H1 (cell line): ENCODE data around the gene SPOP. TPM values are rescaled to one million over a fixed set of nuclear protein-coding genes. Genes with fewer than 3 reads are reported as not detected.

Experiments
- CTCF ChIA-PET: fragments of 300-600 bp; sonication (Branson Sonifier 250); formaldehyde crosslinking; loops from one replicate; lab custom pipeline; 2021; ENCODE audit not compliant: partially characterized antibody; lab: Charles Lee
- POLR2A ChIA-PET: fragments of 300-600 bp; sonication (Branson Sonifier 250); formaldehyde crosslinking; loops from one replicate; lab custom pipeline; 2021; ENCODE audit warnings: inconsistent platforms; ENCODE audit not compliant: partially characterized antibody; lab: Charles Lee
- DNase-seq, 2 experiments: peaks; one replicate each; pipeline versions ENCODE4 v3.0.0 to v3.0.0-alpha.2; 2010 to 2022; ENCODE audit warnings: low spot score in 2 of 2, low read depth in 1 of 2, mixed read lengths in 1 of 2
- FAIRE-seq: peaks from 2 replicates; lab custom pipeline; 2011; peaks lifted over from hg19 to GRCh38; lab: Jason Lieb, UNC
- H2AFZ ChIP-seq: 2 replicates; pipeline ENCODE4 v1.8.1; 2012; ENCODE audit warnings: low read length, inconsistent platforms
- H2AK5ac ChIP-seq: 2 replicates; pipeline ENCODE4 v1.6.1; 2013; ENCODE audit warnings: low read depth, low read length
- H2BK120ac ChIP-seq: replicated peaks from 2 replicates; pipeline ENCODE3; 2013; ENCODE audit warnings: low read depth, low read length, inconsistent platforms
- H2BK12ac ChIP-seq: 2 replicates; pipeline ENCODE4 v1.6.1; 2013; ENCODE audit warnings: low read depth, low read length
- H2BK15ac ChIP-seq: 2 replicates; pipeline ENCODE4 v1.6.1; 2013; ENCODE audit warnings: low read length
- H2BK20ac ChIP-seq: 2 replicates; pipeline ENCODE4 v1.6.1; 2013; ENCODE audit warnings: low read length
- H2BK5ac ChIP-seq: 2 replicates; pipeline ENCODE4 v1.6.1; 2013; ENCODE audit warnings: low read depth, low read length
- H3K14ac ChIP-seq: 2 replicates; pipeline ENCODE4 v1.6.1; 2013; ENCODE audit warnings: inconsistent platforms; ENCODE audit not compliant: insufficient read length
- H3K18ac ChIP-seq: 2 replicates; pipeline ENCODE4 v1.6.1; 2013; ENCODE audit warnings: low read length; ENCODE audit errors: extremely low read depth
- H3K23ac ChIP-seq: 2 replicates; pipeline ENCODE4 v1.6.1; 2013; ENCODE audit warnings: inconsistent platforms; ENCODE audit not compliant: insufficient read length
- H3K23me2 ChIP-seq: 2 replicates; pipeline ENCODE4 v1.6.1; 2013; ENCODE audit warnings: low read depth, low read length
- H3K27ac ChIP-seq: 2 replicates; pipeline ENCODE4 v1.6.1; 2011; ENCODE audit warnings: low read depth, low read length, inconsistent platforms
- H3K27me3 ChIP-seq, 4 experiments: replicated peaks in 1 of 4; 1 replicate in 1 of 4; 2 replicates in 3 of 4; pipeline versions ENCODE4 v1.6.1 to v1.8.1; 2011 to 2013; ENCODE audit warnings: low read length in 3 of 4, mild to moderate bottlenecking in 3 of 4, inconsistent platforms in 2 of 4, mixed read lengths in 2 of 4, moderate library complexity in 1 of 4; ENCODE audit not compliant: control insufficient read depth in 3 of 4, insufficient read depth in 3 of 4; ENCODE audit errors: extremely low read depth in 1 of 4
- H3K36me3 ChIP-seq, 4 experiments: 2 replicates each; pipeline versions ENCODE4 v1.6.1 to v1.8.1; 2011 to 2013; ENCODE audit warnings: mild to moderate bottlenecking in 4 of 4, low read length in 3 of 4, moderate library complexity in 2 of 4, control low read depth in 1 of 4, inconsistent platforms in 1 of 4; ENCODE audit not compliant: insufficient read depth in 4 of 4, control insufficient read depth in 2 of 4
- H3K4ac ChIP-seq: replicated peaks from 2 replicates; pipeline ENCODE3; 2013; ENCODE audit warnings: low read length, low read depth, mixed read lengths, inconsistent platforms; ENCODE audit not compliant: insufficient read length
- H3K4me1 ChIP-seq, 4 experiments: replicated peaks in 1 of 4; 1 replicate in 1 of 4; 2 replicates in 3 of 4; pipeline versions ENCODE4 v1.6.1 to v1.8.1; 2011 to 2013; ENCODE audit warnings: low read length in 3 of 4, inconsistent platforms in 2 of 4, mixed read lengths in 1 of 4; ENCODE audit not compliant: insufficient read depth in 4 of 4, control insufficient read depth in 3 of 4
- H3K4me2 ChIP-seq, 2 experiments: 2 replicates each; pipeline versions ENCODE4 v1.6.1 to v1.8.1; 2011 to 2013; ENCODE audit warnings: low read depth in 2 of 2, low read length in 2 of 2, control low read depth in 1 of 2, inconsistent platforms in 1 of 2, mild to moderate bottlenecking in 1 of 2; ENCODE audit not compliant: insufficient read depth in 1 of 2
- H3K4me3 ChIP-seq, 4 experiments: fragments of 200-600, 300-600 bp in 1 of 4; sonication (generic), shearing (Covaris generic), sonication (Bioruptor Twin) in 1 of 4; 2 replicates each; pipeline versions ENCODE4 v1.5.1 to v1.8.1; 2011 to 2016; ENCODE audit warnings: low read length in 4 of 4, low read depth in 3 of 4, control low read depth in 2 of 4, inconsistent platforms in 2 of 4, mild to moderate bottlenecking in 2 of 4, mixed read lengths in 1 of 4, moderate library complexity in 1 of 4; ENCODE audit not compliant: insufficient read depth in 2 of 4; ENCODE audit errors: extremely low read depth in 1 of 4
- H3K56ac ChIP-seq: replicated peaks from 2 replicates; pipeline ENCODE3; 2013; ENCODE audit warnings: low read depth, mild to moderate bottlenecking, mixed read lengths, low read length, inconsistent platforms; ENCODE audit not compliant: insufficient read length
- H3K79me1 ChIP-seq: 2 replicates; pipeline ENCODE4 v1.6.1; 2013; ENCODE audit warnings: low read depth, low read length, control low read depth
- H3K79me2 ChIP-seq, 2 experiments: 2 replicates each; pipeline versions ENCODE4 v1.6.1 to v1.8.1; 2012 to 2013; ENCODE audit warnings: low read length in 2 of 2, mild to moderate bottlenecking in 2 of 2, inconsistent platforms in 1 of 2; ENCODE audit not compliant: insufficient read depth in 2 of 2, control insufficient read depth in 1 of 2
- H3K9ac ChIP-seq, 4 experiments: replicated peaks in 1 of 4; 1 replicate in 1 of 4; 2 replicates in 3 of 4; pipeline versions ENCODE4 v1.6.1 to v1.8.1; 2011 to 2013; ENCODE audit warnings: low read depth in 3 of 4, low read length in 3 of 4, control low read depth in 2 of 4, mild to moderate bottlenecking in 2 of 4, moderate library complexity in 2 of 4, inconsistent platforms in 1 of 4; ENCODE audit errors: extremely low read depth in 1 of 4
- H3K9me3 ChIP-seq, 2 experiments: 2 replicates each; pipeline versions ENCODE4 v1.6.1 to v1.8.1; 2012 to 2013; ENCODE audit warnings: mild to moderate bottlenecking in 2 of 2, moderate library complexity in 2 of 2, control low read depth in 1 of 2, inconsistent platforms in 1 of 2, low read depth in 1 of 2, low read length in 1 of 2, mixed read lengths in 1 of 2; ENCODE audit not compliant: insufficient read depth in 2 of 2
- H4K20me1 ChIP-seq, 2 experiments: replicated peaks in 1 of 2; 2 replicates each; pipeline versions ENCODE3 to v1.8.1; 2011 to 2013; ENCODE audit warnings: inconsistent platforms in 2 of 2, low read length in 2 of 2, mild to moderate bottlenecking in 1 of 2; ENCODE audit not compliant: insufficient read depth in 2 of 2, control insufficient read depth in 1 of 2
- H4K5ac ChIP-seq: 2 replicates; pipeline ENCODE4 v1.6.1; 2013; ENCODE audit warnings: low read length, low read depth, mixed read lengths, inconsistent platforms; ENCODE audit not compliant: insufficient read length
- H4K8ac ChIP-seq: 2 replicates; pipeline ENCODE4 v1.8.0; 2013; ENCODE audit warnings: mild to moderate bottlenecking, moderate library complexity, low read length, inconsistent platforms; ENCODE audit not compliant: insufficient read depth; ENCODE audit errors: extremely low read depth
- H4K91ac ChIP-seq: replicated peaks from 2 replicates; pipeline ENCODE3; 2013; ENCODE audit warnings: low read length, mixed read lengths, inconsistent platforms; ENCODE audit not compliant: insufficient read length
- ASH2L ChIP-seq: fragments of 200-600, 300-600 bp; sonication (generic); IDR thresholded peaks from one replicate; pipeline ENCODE4 v1.7.1; 2017; ENCODE audit warnings: low read length
- KDM4A ChIP-seq: IDR thresholded peaks from one replicate; pipeline ENCODE4 v1.7.1; 2012; ENCODE audit warnings: low read depth, mild to moderate bottlenecking, moderate library complexity, low read length, inconsistent platforms; ENCODE audit not compliant: severe bottlenecking
- PHF8 ChIP-seq: fragments of 200-600 bp; sonication (generic); conservative IDR thresholded peaks from 2 replicates; pipeline ENCODE4 v1.7.1; 2012; ENCODE audit warnings: low read depth, mild to moderate bottlenecking, inconsistent platforms, low read length, moderate library complexity
- RNF2 ChIP-seq: fragments of 200-900, 300-1000 bp; sonication (generic); IDR thresholded peaks from 2 replicates; pipeline ENCODE4 v1.7.1; 2016; ENCODE audit warnings: borderline replicate concordance, low read depth, mild to moderate bottlenecking, antibody characterized with exemption, low read length; ENCODE audit not compliant: poor library complexity, severe bottlenecking; ENCODE audit errors: missing control alignments
- SIN3A ChIP-seq, 2 experiments: IDR thresholded peaks in 1 of 2; conservative IDR thresholded peaks in 1 of 2; 2 replicates each; pipeline ENCODE4 v1.6.1; 2011 to 2012; ENCODE audit warnings: low read length in 2 of 2, improper control_type of control experiment in 1 of 2, low read depth in 1 of 2, mild to moderate bottlenecking in 1 of 2
- SP1 ChIP-seq: IDR thresholded peaks from 2 replicates; pipeline ENCODE4 v1.6.1; 2011; ENCODE audit warnings: low read depth, low read length
- TAF1 ChIP-seq: IDR thresholded peaks from 2 replicates; pipeline ENCODE4 v1.6.1; 2011; ENCODE audit warnings: mild to moderate bottlenecking, low read depth, low read length
- TAF7 ChIP-seq: optimal IDR thresholded peaks from 2 replicates; pipeline ENCODE3; 2011; ENCODE audit warnings: low read depth, mild to moderate bottlenecking, inconsistent platforms, low read length, moderate library complexity, borderline replicate concordance
- WGBS, 2 experiments: shearing (Covaris generic) in 1 of 2; methylation state at CpG; one replicate each; pipeline versions ENCODE4 v1.1.6 to v1.1.7; 2013 to 2015; ENCODE audit warnings: low lambda C conversion rate in 2 of 2, mixed read lengths in 2 of 2, inconsistent platforms in 1 of 2, low coverage in 1 of 2, missing lambda C conversion rate in 1 of 2; ENCODE audit not compliant: insufficient replicate concordance in 2 of 2, insufficient coverage in 1 of 2, insufficient read length in 1 of 2; ENCODE audit errors: extremely low coverage in 1 of 2, missing lambda C conversion rate in 1 of 2; 5-methylcytosine and 5-hydroxymethylcytosine counted together
- polyA plus RNA-seq, 7 experiments: library from polyadenylated mRNA; depleted of rRNA in 3 of 7; stranded (reverse) in 5 of 7; unstranded in 2 of 7; fragments of >200 nt in 5 of 7; fragments of 200-250 nt in 2 of 7; gene quantifications; 1 replicate in 5 of 7; 2 replicates in 1 of 7; 4 replicates in 1 of 7; pipeline versions ENCODE4 v1.2.1 to v1.2.3, GENCODE V29; 2011 to 2013; ENCODE audit warnings: missing spikeins in 2 of 7, mixed read lengths in 2 of 7
- total RNA-seq: library from RNA; stranded (reverse); fragmentation: NEBNext Ultra II Directional; extraction: Animal tissue kit (Norgen Biotek cat#: 25700); gene quantifications from 2 replicates; pipeline ENCODE4 v1.2.1, GENCODE V29; 2021

Gene SPOP
- total and polyA plus RNA-seq, 2 of the 8 experiments (the other 6 are each of a cell fraction or from before 2014, with no cell fraction given) = 13.3 to 25.6 TPM

DNA sequence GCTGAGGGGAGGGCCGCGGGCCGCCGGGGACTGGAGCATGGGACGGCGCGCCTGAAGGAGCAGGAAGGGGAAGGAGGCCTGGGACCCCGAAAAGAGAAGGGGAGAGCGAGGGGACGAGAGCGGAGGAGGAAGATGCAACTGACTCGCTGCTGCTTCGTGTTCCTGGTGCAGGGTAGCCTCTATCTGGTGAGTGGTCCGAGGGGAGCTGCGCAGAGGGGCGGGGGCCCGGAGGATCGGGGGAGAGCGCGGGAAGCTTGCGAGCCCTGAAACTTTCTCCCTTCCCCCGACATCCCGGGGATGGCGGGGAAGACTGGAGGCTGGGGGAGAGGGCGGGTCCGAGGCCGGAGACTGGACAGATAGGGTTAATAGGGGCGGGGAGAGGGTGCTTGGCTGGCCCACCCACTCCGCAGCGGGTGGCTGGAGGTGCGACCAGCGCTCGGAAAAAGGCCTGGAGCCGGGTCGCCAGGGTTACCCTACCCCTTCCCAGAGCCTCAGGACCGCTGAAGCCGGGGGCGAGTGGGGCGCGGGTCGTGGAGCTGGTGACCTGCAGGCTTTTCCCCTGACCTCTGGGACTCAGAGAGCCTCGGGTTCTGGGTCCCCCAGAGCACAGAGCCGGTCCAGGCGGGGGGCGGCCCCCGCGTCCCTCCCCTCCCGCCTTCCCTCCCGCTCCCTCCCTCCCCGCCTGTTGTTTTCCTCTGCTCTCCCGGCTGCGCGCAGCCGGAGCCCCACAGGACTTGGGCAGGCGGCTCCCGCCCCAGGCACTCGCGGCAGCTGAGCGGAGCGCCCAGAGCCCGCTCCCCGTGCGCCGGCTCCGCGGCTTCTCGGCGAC, 101.6 kb downstream of the SPOP start:
- peaks cover 0 to 23% (median 10%) of the 10 kb centered on the region in 4 experiments; a peak in 6 of 7 replicates for H3K4me1 ChIP-seq
- peak overlapping the region; percentile 76 for H4K8ac ChIP-seq
- H2BK120ac ChIP-seq = peak overlapping the region; percentile 69
- H2BK20ac ChIP-seq = no peak overlapping the region
- peak overlapping the region; percentile 73 for H3K56ac ChIP-seq
- peak overlapping the region; percentile 58 to 79 (median 72) for H3K4me3 ChIP-seq
- H3K36me3 ChIP-seq = no peaks in the 10 kb centered on the region
- WGBS, 2 experiments = 3% methylated on average over 8 of the region's 68 CpGs; no CpG with 5 or more reads in 1 of the 2 experiments
- H3K23ac ChIP-seq = no peak overlapping the region
- TF ChIP-seq RNF2 (no peak), KDM4A (peak; percentile 91), TAF7 (no peak), PHF8 (0 out of 2 replicates have a peak, but pooled peaks have one; percentile 49), TAF1 (peak; percentile 13; the same call in 1 of the 2 replicates), ASH2L (peak; percentile 53), SP1 (peak; percentile 55; the same call in 1 of the 2 replicates), SIN3A (conservative IDR thresholded peaks at IDR 0.05 in 1 of 2, IDR thresholded peaks at IDR 0.05 in 1 of 2; ENCODE audit: low read depth in 1 of 2, low read length in 2 of 2) (peak; percentile 24 to 61; a peak in 1 of 4 replicates)
- TF ChIP-seq, all 59 proteins: peak for 6
- Histone ChIP-seq H2AK5ac (no peak overlapping the region), H3K14ac (no peak overlapping the region), H2AFZ (peak overlapping the region; percentile 73; the same call in 1 of the 2 replicates), H3K4ac (no peak overlapping the region), H2BK5ac (peak overlapping the region; percentile 22; the same call in 1 of the 2 replicates), H4K91ac (no peak overlapping the region), H3K9ac (peak overlapping the region in 1 of 4 experiments; percentile 20; a peak in 1 of 7 replicates), H3K27ac (no peak overlapping the region; the same call in 1 of the 2 replicates), H3K9me3 (no peaks in the 10 kb centered on the region), H4K20me1 (peaks cover 0 to 4% of the 10 kb centered on the region in 2 experiments), H3K18ac (peak overlapping the region; percentile 52), H3K27me3 (peaks cover 4 to 14% (median 9%) of the 10 kb centered on the region in 4 experiments; a peak in 5 of 7 replicates), H3K79me1 (no peaks in the 10 kb centered on the region), H3K23me2 (peaks cover 12% of the 10 kb centered on the region), H4K5ac (peak overlapping the region; percentile 31), H2BK15ac (no peak overlapping the region; the same call in 1 of the 2 replicates), H3K4me2 (peak overlapping the region; percentile 81 to 87), H2BK12ac (no peak overlapping the region; the same call in 1 of the 2 replicates), H3K79me2 (no peaks in the 10 kb centered on the region)
- FAIRE-seq (no peak), DNase-seq (peak in 1 of 2 experiments; percentile 87)
- CTCF ChIA-PET = interaction anchor here (0.6 to 3.5 kb wide), 19 partner anchors 10 to 909 kb away, joined by 3 to 23 read pairs (median 5); partner anchors contain the start of gene SLC35B1
- POLR2A ChIA-PET = interaction anchor here (0.8 to 1.4 kb wide), 3 partner anchors 108 to 123 kb away, joined by 3 to 4 read pairs (median 3); no protein-coding TSS in a partner anchor
